A673 (cell line): ENCODE data around the gene TBP. TPM values are rescaled to one million over a fixed set of nuclear protein-coding genes. Genes with fewer than 3 reads are reported as not detected.
"Not testable (repeated sequence)": the region's sequence is repeated elsewhere in the genome, so short reads cannot be mapped to it uniquely, and the experiment has no call there.

Experiments
- BruUV-seq: library from RNA; stranded (reverse); fragments of 400-500 nt; replicated peaks from 2 replicates; lab custom pipeline; 2021; lab: Mats Ljungman, UMichigan
- CTCF ChIA-PET: fragments of 300-600 bp; sonication (Branson Sonifier 250); formaldehyde crosslinking; loops from one replicate; lab custom pipeline; 2022; ENCODE audit warnings: antibody characterized with exemption; lab: Charles Lee
- POLR2A ChIA-PET: fragments of 300-600 bp; sonication (Branson Sonifier 250); formaldehyde crosslinking; loops from one replicate; lab custom pipeline; 2022; ENCODE audit warnings: antibody characterized with exemption; ENCODE audit not compliant: low non-redundant PET; lab: Charles Lee
- DNase-seq: peaks from one replicate; pipeline ENCODE4 v3.0.0-alpha.2; 2015; ENCODE audit warnings: low spot score
- H3K27ac ChIP-seq: fragments of 200-600 bp; sonication (generic); 2 replicates; pipeline ENCODE4 v1.5.1; 2016; ENCODE audit warnings: mixed run types, low read depth, mild to moderate bottlenecking, mixed read lengths, antibody characterized with exemption, low read length; ENCODE audit not compliant: poor library complexity, severe bottlenecking
- H3K27me3 ChIP-seq: fragments of 200-600 bp; sonication (generic); replicated peaks from 2 replicates; pipeline ENCODE4 v1.6.1; 2017; ENCODE audit warnings: mixed run types, low read depth, mild to moderate bottlenecking, mixed read lengths, antibody characterized with exemption, low read length; ENCODE audit not compliant: insufficient read depth, poor library complexity
- H3K36me3 ChIP-seq: fragments of 200-600 bp; sonication (generic); 2 replicates; pipeline ENCODE4 v1.6.1; 2016; ENCODE audit warnings: mixed run types, mild to moderate bottlenecking, mixed read lengths, antibody characterized with exemption, low read length; ENCODE audit not compliant: insufficient read depth, poor library complexity, severe bottlenecking
- H3K4me1 ChIP-seq: fragments of 200-600 bp; sonication (generic); 2 replicates; pipeline ENCODE4 v1.6.1; 2017; ENCODE audit warnings: mixed run types, mild to moderate bottlenecking, mixed read lengths, antibody characterized with exemption, low read length; ENCODE audit not compliant: insufficient read depth, poor library complexity, severe bottlenecking
- H3K4me3 ChIP-seq: fragments of 200-600 bp; sonication (generic); 2 replicates; pipeline ENCODE4 v1.5.1; 2016; ENCODE audit warnings: low read depth, mixed run types, mild to moderate bottlenecking, mixed read lengths, low read length; ENCODE audit not compliant: poor library complexity, severe bottlenecking
- H3K9me3 ChIP-seq: fragments of 200-600 bp; sonication (generic); 2 replicates; pipeline ENCODE4 v1.6.1; 2016; ENCODE audit warnings: mixed run types, low read depth, mild to moderate bottlenecking, mixed read lengths, antibody characterized with exemption, low read length; ENCODE audit not compliant: poor library complexity, severe bottlenecking
- CTCF ChIP-seq: fragments of 300-800, 200-600 bp; sonication (generic); conservative IDR thresholded peaks from 2 replicates; pipeline ENCODE4 v1.5.1; 2017; ENCODE audit warnings: low read depth, mild to moderate bottlenecking, antibody characterized with exemption, low read length, moderate library complexity, mixed read lengths
- EZH2 ChIP-seq: fragments of 200-600 bp; sonication (generic); IDR thresholded peaks from 2 replicates; pipeline ENCODE4 v1.6.1; 2017; ENCODE audit warnings: borderline replicate concordance, low read depth, mild to moderate bottlenecking, mixed read lengths, antibody characterized with exemption, low read length; ENCODE audit not compliant: poor library complexity, severe bottlenecking
- intact Hi-C: fragments of 100-400 bp; cut with micrococcal nuclease; formaldehyde crosslinking; loops from one replicate; pipeline ENCODE4 v1.10.0; 2022; ENCODE audit not compliant: unreplicated experiment
- total RNA-seq: library from RNA; stranded (reverse); gene quantifications from 2 replicates; pipeline ENCODE4 v1.2.3, GENCODE V29; 2021

TBP gene
- total RNA-seq, 1 experiment from 2014 or later, result 23.7 TPM

GRCh38 chr6:170506446-170506845 is 47.7 kb upstream of the TBP start:
- Histone ChIP-seq H3K9me3 (no peaks in the 10 kb centered on the region), H3K27ac (no peak overlapping the region), H3K27me3 (no peaks in the 10 kb centered on the region), H3K4me3 (no peak overlapping the region), H3K4me1 (no peaks in the 10 kb centered on the region), H3K36me3 (no peaks in the 10 kb centered on the region)
- TF ChIP-seq CTCF (no peak), EZH2 (no peak)
- BruUV-seq, result no TSS peak
- ChIA-PET POLR2A (no interaction called here), CTCF (no interaction called here)
- intact Hi-C loops, result no loop called here
- DNase-seq, result no peak

- POLR2A ChIA-PET, H3K36me3 ChIP-seq, H3K27ac ChIP-seq, H3K27me3 ChIP-seq, H3K9me3 ChIP-seq, CTCF ChIA-PET, intact Hi-C loops, H3K4me1 ChIP-seq, BruUV-seq, H3K4me3 ChIP-seq, DNase-seq: not testable (repeated sequence)
Measured at GRCh38 chr6:170507728-170508127, 46.4 kb upstream of the TBP start.

- H3K4me1 ChIP-seq, H3K27ac ChIP-seq, H3K4me3 ChIP-seq, intact Hi-C loops, H3K36me3 ChIP-seq, POLR2A ChIA-PET, DNase-seq, H3K9me3 ChIP-seq, H3K27me3 ChIP-seq, BruUV-seq, CTCF ChIA-PET: not testable (repeated sequence)
Measured at GRCh38 chr6:170508275-170508674, 45.9 kb upstream of the TBP start.

GRCh38 chr6:170508892-170509722 is 45.1 kb upstream of the TBP start:
- H3K27me3 ChIP-seq, H3K36me3 ChIP-seq, POLR2A ChIA-PET, H3K4me3 ChIP-seq, H3K4me1 ChIP-seq, H3K27ac ChIP-seq, H3K9me3 ChIP-seq, DNase-seq, intact Hi-C loops, BruUV-seq: not testable (repeated sequence)
- CTCF ChIA-PET, result interaction anchor here (0.7 kb wide), 1 partner anchor 677 kb away, joined by 5 read pairs; no protein-coding TSS in a partner anchor
